Daoy (cell line): ENCODE results near the gene SNRNP48. TPM values are rescaled to one million over a fixed set of nuclear protein-coding genes. Genes with fewer than 3 reads are reported as not detected.
A peak's percentile ranks its signal among the peaks of the same experiment; 100 is the strongest.

Experiments used
- DNase-seq: peaks from one replicate; pipeline ENCODE4 v3.0.0-alpha.2; 2015; ENCODE audit warnings: low read depth
- total RNA-seq: library from RNA; depleted of rRNA; stranded (reverse); fragments of >200 nt; shearing (Covaris generic); gene quantifications from 2 replicates; pipeline ENCODE4 v1.2.3, GENCODE V29; 2014

Gene SNRNP48
- total RNA-seq, 1 experiment from 2014 or later, result 15.5 TPM

DNA sequence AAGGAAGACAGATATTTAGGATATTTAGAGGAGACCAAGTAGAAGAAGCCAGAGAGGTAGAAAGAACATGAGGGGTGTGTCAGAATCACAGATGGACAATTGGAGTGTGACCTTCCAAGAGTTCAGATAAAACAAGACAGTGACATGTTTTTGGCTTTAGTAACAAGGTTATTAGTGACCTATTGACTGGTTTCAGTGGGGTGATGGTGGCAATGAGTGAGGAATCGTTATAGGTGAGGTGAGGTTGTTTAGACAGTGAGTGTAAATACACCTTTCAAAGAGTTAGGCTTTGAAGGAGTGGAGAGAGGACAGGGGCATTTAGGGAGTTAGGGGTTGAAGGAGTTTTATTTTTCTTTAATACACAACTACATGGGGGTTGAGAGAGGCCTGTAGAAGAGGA is 3.2 kb downstream of the SNRNP48 start:
- no peak for DNase-seq

DNA sequence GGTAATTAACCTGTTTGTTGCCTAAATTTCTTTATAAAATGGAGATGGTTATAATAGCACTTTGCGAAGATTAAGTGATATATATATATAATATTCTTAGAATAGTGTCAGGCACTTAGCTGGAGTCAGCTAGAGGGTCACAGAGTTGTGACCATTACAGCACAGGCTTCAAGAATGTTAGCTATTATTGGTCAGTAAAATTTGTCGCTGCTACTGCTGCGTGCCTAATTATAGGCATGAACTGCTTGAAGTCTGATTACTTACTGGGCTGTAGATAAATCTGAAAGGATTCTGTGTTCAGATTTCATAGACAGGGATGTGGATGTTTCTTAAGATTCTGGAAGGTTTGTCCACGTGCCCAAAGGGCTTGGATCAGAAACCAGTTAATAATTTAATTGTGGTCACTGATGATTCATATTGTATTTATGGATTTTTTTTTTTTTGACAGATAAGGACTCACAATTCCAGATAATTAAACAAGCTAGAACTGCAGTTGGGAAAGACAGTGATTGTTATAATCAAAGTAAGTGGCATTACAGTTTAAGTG is 4.7 kb downstream of the SNRNP48 start:
- DNase-seq, result no peak

DNA sequence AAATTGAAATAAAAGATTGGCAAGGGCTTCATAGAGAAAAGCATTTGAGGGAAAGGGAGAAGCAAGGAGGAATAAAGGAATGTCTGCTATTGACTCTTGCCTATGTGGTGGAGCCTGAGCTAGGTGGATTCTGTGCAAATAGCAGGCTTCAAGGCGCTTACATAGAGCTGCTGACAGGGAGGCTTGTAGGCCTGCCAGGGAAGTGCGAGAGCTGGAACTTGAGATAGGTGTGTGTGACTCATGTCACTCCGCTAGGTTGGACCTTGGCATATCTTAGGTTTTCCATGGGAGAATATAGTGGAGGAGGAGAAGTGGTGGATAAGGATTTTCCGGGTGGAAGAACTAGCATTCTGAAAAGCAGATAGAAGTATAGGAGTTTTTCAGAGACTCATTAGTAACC is 14.0 kb downstream of the SNRNP48 start:
- DNase-seq, result no peak

DNA sequence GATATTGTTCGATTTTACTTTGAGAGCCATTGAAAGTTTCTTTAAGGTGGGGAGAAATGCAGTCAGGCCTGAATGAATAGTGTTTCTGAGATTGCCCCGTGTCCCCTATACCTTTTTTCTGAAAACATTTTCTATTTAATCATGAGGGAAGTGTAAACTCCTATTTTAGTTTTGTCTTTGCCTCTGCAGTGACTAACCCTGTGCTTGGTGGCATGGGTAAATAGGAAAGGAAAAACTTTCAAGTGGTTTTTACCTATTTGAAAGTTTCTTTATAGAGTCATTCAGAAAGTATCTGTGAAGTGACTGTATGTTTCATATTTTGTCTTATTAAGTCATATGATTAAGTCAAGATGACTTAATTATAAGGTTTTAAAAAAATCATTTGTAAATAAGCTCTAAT is 14.5 kb downstream of the SNRNP48 start:
- no peak for DNase-seq

DNA sequence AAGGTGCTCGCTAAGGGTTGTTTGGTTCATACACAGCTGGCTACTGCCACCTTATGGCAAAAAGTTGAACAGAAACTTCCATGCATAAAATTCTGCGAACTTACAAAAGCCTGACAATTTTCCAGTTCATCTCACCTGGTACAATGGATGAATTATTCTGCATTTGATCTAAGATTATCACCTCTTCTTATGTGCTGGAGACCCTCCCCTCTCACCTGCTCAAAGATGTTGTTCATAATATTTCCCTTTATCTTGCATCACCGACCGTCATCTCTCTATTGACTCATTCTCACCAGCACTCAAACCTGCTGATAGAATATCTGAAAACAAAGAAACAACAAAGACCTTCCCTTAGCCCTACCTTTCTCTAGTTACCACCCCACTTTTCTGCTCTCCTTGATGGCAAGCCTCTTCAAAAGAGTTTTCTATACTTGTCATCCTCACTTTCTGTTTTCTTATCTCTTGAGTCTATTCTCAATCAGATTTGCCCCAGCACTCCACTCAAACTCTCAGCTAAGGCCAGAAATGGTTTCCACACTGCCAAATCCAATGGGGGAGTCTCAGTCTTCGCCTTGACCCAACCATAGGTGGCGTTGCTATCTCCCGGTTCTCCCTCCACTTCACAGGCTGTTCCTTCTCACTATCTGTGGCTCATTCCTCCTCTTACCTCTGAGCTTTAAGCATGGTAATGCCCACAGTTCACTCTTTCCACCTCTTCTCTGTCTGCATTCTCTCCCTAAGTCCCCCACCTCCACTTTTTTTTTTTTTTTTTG is 25.8 kb downstream of the SNRNP48 start:
- peak; percentile 53 for DNase-seq

DNA sequence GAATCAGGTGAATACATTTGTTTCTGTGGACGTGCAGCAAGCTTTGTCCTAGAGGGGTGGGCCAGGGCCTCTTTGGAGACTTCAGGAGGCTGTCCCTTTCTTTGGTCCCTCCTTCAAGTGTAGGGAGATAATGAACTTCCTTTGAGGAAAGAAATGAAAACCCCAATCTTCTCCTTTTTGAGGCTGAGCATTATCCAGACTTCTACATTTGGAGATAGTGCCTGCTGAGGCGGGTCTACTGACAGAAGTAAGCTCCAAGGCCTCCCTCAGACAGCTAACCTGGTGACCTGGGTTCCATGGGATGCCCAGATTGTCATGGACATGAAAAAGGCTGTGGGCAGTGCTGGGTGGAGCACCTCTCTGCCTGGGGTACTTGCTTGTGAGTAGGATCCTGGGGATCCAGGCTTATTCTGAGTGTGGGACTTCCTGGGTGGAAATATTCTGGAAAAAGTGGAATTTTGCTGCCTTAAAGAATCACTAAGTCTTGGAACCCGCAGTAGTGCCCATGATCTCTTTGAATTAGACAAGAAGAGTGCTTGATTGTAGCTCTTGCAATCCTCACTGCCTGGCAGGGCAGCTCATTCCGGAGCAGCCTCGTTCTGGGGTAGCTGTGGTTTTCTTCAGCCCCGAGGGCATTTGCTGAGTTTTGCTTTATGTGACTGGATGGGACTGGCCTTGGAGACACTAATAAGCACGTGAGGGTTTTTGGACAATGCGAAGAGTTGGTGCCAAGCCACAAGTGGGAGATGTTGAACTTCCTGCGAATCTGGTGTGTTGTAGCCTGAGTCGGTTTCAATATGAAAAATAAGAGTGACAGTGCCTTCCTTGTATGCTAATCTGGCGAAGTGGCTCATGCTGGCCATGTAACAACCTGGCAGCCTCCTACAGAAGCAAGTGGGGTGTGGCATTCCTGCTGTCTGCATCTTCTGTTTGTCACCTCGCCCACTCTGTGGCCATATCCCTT is 28.1 kb downstream of the SNRNP48 start:
- peak; percentile 70 for DNase-seq

DNA sequence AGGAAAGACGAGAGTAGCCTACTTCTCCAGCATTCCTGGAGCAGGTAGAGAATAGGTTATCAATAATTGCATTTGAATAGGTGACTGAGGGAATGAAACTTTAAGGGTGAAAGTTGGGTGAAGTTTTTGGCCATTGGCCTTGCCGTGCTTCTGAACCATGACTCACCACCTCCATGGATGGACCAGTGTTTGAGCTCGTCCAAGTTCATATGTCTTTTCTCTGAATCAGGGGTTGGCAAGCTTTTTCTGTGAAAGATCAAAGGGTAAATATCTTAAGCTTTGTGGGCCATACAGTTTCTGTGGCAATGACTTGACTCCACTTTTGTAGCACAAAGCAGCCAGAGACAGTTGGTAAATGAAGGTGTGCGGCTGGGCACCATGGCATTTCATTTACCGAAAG is 31.8 kb downstream of the SNRNP48 start:
- DNase-seq, result no peak

DNA sequence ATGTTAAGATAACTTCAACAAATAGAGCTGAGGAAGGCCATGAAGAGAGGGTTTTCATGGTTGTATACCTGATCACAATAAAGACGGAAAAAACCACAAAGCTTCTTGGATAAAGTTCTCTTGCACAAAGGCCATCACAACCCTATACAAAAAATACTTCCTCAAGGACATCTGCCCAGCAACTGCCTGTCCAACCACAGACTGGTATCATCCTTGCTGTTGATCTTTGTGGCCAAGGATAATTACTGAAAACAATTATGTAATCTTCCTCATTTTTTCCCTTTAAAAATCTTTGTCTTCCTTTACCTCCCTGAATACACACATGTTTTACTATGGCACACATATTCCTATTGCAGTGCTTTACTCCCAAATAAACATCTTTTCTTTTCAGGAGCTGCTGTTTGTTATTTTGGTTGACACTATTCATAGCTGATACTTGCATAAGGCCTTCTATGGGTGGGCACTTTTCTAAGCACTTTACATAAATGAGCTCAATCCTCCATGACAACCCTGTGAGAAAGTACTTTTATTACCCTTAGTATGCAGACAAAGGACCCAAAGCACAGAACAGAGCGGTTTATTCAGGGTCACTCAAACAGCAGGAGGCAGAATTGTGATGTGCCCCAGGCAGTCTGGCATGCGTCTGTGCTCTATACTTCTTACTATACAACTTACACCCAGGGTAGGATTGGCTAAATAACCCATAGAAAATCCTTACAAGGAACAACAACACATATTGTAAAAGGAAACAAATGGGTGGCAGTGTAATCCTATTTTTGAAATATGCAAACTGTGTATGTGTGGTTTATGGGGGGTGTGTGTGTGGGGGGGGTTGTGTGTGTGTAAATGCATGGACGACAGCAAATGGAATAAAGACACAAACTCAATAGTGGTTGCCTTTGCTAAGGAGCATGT is 35.1 kb downstream of the SNRNP48 start:
- no peak for DNase-seq

DNA sequence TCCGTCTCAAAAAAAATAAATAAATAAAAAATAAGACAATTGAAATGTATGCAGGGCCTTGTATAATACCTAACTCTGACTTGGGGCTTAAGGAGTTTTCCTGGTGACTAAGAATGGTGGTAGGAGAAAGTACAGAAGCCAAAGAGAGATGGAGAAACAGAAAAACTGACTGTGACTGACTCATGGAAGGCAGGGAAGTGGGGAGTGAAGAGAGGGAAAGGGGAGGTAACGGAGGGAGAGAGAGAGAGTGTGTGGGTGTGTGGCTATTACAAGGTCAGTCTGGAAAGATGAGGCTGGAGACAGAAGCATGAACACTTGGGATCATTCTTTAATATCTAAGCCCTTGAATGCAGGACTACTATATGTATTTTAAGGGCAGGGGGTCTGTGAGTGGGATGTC is 38.5 kb downstream of the SNRNP48 start:
- no peak for DNase-seq

DNA sequence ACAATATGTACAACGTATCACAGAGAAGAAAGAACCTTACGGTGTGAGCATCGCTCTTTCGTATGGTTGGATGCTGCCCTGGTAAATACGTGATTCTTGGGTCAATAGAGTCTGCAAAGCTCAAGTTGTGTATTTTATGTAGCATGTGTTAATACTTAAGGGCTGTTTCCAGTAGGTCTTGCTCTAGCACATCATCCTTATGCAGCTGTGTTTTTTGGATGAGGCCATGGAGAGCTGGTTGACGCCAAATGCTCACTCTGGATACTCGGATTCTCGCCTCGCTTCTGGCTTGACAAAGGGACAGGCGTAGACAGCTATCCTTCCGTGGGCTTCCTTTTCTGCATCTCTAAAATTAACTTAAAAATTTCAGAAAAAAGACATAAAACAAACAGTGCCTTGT is 38.9 kb downstream of the SNRNP48 start:
- no peak for DNase-seq

DNA sequence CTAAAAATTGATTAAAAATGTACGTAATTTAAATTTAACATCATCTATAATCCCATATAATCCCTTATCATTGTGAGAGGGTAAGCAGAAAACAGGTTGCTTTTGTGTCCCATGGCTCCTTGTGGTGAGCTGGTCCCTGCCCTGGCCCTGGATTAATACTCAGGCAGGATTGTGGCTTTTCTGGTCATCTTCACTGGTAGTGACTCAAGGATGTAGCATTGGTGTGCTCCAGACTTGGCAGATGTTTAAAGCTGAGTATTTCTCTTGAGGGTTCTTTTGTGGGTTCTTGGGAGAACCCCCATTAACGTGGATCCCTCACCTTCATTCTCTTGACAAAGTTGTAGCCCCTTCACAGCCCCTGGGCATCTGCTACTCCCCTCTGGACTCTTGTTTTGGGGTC is 39.3 kb downstream of the SNRNP48 start:
- no peak for DNase-seq

DNA sequence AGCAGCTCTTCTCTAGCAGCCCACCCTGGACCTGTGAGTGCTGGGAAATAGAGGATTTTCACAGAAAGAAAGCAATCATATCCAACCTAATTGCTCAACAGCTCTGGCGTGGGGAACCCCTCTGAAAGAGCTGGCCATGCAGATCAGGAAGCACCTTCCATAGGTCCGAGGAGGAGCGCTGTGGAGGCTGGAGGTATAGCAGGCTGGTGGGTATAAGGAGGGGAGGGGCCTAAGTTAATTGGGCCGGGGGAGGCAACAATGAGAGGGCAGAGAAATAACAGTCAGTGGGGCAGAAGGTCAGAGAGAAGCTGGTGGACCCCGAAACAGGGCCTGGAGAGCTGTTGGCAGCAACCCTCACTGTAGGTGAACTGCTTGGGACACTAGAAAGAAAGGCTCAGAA is 40.8 kb downstream of the SNRNP48 start:
- DNase-seq, result no peak

DNA sequence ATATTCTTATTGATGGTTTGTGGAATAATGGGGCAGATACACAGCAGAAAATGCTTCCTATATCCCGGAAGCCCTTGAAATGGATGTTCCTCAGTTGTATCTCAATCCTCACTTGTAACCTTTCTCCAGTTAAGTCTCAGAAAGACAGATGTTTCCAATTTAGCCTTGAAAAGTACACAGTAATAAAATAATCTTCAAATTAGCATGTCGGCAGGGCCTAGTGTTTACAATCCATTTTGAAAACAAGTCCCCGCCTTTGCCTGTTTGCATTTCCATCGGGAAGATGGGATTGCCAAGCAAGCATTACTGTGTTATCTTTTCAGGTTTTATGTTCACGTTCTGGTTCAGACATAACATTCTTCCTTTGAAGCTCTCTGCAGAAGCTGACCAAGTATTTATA is 41.5 kb downstream of the SNRNP48 start:
- DNase-seq, result no peak

DNA sequence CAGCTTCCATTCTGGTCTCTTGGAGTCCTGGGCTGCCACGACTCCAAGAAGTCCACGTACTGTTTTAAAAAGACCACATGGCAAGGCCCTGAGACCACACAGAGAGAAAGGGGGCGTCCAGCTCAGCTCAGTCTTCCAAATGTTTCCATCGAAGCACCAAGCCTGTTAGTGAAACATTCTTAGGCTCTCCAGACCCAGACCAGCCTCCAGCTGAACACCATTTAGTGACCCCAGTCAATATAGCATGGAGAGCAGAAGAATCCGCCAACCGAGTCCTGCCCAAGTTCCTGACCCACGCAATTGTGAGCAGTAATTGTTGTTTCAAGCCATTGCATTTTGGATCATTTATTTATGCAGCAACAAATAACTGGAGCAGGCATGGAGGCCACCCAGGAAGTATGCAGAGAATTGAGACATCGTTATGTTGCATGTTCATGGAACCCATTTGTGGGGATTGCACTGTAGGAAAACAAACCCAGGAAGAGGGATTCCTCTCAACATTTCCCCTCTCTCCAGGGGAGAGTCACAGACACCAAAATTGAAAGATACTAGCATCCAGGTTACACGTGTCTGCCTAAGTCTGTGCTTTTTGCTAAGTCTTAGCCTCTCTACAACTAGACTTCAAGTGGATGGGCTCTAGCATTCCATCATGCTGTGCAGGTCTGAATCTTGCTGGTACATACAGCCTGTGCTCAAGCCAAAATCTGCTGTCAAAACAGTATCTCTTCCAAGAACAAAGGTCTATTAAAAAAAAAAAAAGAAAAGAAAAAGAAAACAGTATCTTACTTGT is 42.7 kb downstream of the SNRNP48 start:
- no peak for DNase-seq

DNA sequence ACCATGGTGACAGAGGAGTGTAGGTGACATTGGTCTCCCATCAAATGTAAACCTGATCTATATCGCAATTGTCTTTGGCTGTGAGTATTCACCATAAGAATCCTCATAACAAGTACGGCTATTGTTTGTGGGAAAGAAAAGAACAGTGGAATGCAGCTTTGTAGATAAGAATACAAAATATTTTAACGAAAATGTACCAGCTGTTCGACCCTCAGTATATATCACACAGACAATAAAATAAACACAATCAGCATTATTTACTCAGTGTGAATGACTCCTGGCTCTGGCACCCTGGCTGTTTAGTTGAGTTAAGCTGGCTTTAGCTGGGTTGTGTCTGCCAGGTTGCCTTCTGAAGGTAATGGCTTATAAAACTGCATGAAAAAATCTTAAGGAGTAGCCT is 43.4 kb downstream of the SNRNP48 start:
- no peak for DNase-seq

DNA sequence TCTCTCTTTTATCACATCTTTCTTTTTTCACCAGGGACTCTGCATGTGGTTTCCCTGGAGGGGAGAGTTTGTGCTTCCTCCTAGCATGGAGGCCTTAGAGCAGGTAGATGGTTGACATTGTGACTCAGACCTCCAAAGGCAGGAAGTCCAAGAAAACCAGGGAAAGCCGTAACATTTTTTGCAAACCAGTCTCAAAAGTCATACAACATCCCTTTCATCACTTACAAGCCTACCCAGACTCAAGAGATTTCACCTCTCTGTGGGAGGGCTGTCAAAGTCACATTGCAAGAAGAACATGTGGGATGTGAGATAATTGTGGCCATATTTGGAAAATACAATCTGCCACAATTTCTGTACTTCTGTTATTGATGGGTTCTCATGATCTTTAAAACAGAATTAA is 46.2 kb downstream of the SNRNP48 start:
- peak; percentile 54 for DNase-seq

DNA sequence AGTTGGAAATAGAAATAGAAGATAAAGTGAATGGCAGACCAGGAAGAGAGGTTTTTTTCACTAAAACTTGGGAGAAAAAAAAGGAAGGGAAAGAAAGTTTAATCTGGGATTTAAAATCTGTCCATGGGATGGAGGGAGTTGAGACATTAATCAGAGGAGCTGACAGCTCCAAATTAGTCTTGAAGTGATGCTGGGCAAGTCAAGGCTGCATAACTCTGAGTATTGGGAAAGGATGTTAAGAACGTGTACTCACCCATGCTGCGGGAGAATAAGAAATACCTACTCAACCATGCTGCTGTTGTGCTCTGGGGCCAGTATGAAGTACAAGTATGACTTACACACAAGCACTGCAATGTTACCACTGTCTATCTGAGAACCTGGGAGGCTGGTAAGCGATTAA is 47.5 kb downstream of the SNRNP48 start:
- no peak for DNase-seq

DNA sequence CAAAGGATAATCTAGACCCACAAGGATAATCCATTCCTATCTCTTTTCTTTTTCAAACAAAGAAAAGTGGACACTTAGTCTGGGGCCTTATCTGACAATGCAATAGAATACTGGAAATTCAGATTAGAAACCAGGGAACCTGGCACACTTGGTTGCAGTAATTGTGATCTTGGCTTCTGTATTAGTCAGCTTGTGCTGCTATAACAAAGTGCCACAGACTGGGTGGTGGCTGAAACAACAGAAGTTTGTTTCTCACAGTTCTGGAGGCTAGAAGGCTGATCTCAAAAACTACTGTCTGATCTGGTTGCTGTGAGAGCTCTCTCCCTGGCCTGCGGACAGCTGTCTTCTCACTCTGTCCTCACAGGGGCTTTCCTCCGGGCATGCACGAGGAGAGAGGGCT is 49.4 kb downstream of the SNRNP48 start:
- no peak for DNase-seq

DNA sequence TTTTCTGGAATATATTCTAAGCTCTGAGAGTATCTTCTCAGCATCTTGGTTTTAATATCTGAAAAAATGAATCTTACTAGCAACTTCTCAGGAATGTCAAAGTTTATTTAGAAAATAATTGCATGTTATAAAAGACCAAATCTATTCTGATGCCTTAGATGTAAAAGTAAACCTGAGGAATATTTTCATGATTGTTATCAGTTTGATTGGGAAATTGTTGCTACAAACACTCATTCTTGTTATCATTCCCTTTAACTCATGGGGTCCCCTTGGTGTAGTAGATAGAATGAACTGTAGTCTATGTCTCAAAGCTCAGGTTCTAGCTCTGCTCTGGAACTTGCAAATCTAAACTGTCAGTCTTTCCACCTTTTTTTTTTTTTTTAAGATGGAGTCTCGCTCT is 50.0 kb downstream of the SNRNP48 start:
- DNase-seq, result no peak

DNA sequence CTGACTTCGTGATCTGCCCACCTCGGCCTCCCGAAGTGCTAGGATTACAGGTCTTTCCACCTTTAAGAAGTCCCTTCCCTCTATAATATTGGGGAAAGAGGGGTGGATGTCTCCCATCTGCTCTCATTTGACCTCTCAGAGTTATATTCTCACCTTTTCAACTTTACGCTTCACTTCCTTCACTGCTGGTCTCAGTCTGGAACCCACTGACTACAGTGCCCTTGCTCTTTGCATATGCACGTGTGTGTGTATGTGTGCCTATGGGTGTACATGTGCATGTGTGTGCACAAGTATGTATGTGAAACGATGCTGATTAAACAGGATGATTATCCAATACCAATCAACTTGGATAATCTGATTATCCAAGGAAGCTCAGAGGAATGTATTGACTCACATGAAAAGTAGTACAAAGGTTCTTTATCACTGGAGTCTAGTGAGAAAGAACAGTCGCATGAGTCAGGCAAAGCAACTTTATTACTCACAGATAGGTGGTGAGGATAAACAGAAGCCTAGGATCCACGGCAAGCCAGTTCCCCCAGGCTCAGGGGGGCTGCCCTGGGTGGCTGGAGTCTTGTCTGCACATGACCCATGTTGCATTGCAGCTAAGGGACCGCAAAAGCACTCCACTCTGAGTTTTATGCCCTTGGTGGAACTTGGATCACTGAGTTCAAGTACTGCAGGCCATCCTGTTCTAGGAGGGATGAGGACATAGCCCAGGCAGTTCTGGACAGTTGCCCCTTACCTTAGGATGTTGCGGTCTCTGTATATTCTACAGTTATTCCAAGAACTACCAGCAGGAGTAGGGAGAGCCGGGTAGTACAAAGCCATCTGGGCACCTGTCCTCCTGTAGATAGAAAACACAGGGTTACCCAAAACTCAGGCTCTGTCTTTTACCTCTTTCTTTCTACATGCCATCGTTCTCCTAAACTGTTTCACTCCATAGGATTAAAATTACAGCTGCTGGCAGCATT is 50.9 kb downstream of the SNRNP48 start:
- DNase-seq, result peak; percentile 82
